Common myeloid progenitor, CD34-positive (primary cell): ENCODE data around the gene RBM23.
"Not testable (repeated sequence)": the region's sequence is repeated elsewhere in the genome, so short reads cannot be mapped to it uniquely, and the experiment has no call there.

Source experiments
- CTCF ChIA-PET: fragments of 350-600 bp; sonication (Branson Sonifier 250); formaldehyde crosslinking; loops from one replicate; lab custom pipeline; 2021; ENCODE audit warnings: antibody characterized with exemption; lab: Charles Lee
- POLR2A ChIA-PET: fragments of 350-600 bp; sonication (Branson Sonifier 250); formaldehyde crosslinking; loops from one replicate; lab custom pipeline; 2021; ENCODE audit warnings: antibody characterized with exemption; lab: Charles Lee
- DNase-seq, 3 donors: peaks; one replicate each; pipeline versions ENCODE4 v3.0.0 to v3.0.0-alpha.2; 2013
- H3K27ac ChIP-seq, 2 experiments: 1 replicate in 1 of 2; 2 replicates in 1 of 2; pipeline ENCODE4 v1.7.0; 2013; ENCODE audit warnings: inconsistent platforms in 2 of 2, low read length in 2 of 2, mild to moderate bottlenecking in 2 of 2, low read depth in 1 of 2, moderate library complexity in 1 of 2; ENCODE audit not compliant: severe bottlenecking in 2 of 2, insufficient read depth in 1 of 2, poor library complexity in 1 of 2
- H3K27me3 ChIP-seq, 5 experiments: replicated peaks in 2 of 5; 1 replicate in 3 of 5; 2 replicates in 2 of 5; pipeline versions ENCODE4 v1.6.1 to v1.7.0; 2013; ENCODE audit warnings: low read length in 4 of 5, mild to moderate bottlenecking in 2 of 5, moderate library complexity in 2 of 5, inconsistent platforms in 1 of 5; ENCODE audit not compliant: insufficient read depth in 5 of 5, control insufficient read depth in 4 of 5
- H3K36me3 ChIP-seq, 4 experiments: 1 replicate in 2 of 4; 2 replicates in 2 of 4; pipeline versions ENCODE4 v1.6.1 to v1.7.0; 2013; ENCODE audit warnings: low read length in 3 of 4, control low read depth in 1 of 4, mild to moderate bottlenecking in 1 of 4; ENCODE audit not compliant: control insufficient read depth in 4 of 4, insufficient read depth in 4 of 4
- H3K4me1 ChIP-seq, 4 experiments: 1 replicate in 3 of 4; 2 replicates in 1 of 4; pipeline versions ENCODE4 v1.6.1 to v1.7.1; 2013; ENCODE audit warnings: low read length in 3 of 4, mild to moderate bottlenecking in 3 of 4, control low read depth in 1 of 4, inconsistent platforms in 1 of 4, moderate library complexity in 1 of 4; ENCODE audit not compliant: control insufficient read depth in 4 of 4, insufficient read depth in 4 of 4; ENCODE audit errors: control extremely low read depth in 1 of 4
- H3K4me3 ChIP-seq, 7 experiments: 1 replicate in 4 of 7; 2 replicates in 3 of 7; pipeline versions ENCODE4 v1.5.1 to v1.7.0; 2013; ENCODE audit warnings: mild to moderate bottlenecking in 7 of 7, low read length in 6 of 7, moderate library complexity in 6 of 7, inconsistent platforms in 2 of 7, low read depth in 2 of 7, control low read depth in 1 of 7; ENCODE audit not compliant: insufficient read depth in 4 of 7, control insufficient read depth in 1 of 7; ENCODE audit errors: extremely low read depth in 1 of 7
- H3K9me3 ChIP-seq, 5 experiments: 1 replicate in 4 of 5; 2 replicates in 1 of 5; pipeline versions ENCODE4 v1.6.1 to v1.7.1; 2013; ENCODE audit warnings: low read length in 4 of 5, mild to moderate bottlenecking in 2 of 5, inconsistent platforms in 1 of 5, low read depth in 1 of 5, moderate library complexity in 1 of 5; ENCODE audit not compliant: control insufficient read depth in 4 of 5, insufficient read depth in 2 of 5; ENCODE audit errors: control extremely low read depth in 1 of 5
- WGBS: methylation state at CpG from one replicate; pipeline ENCODE4 v1.1.5; 2013; ENCODE audit not compliant: insufficient coverage; 5-methylcytosine and 5-hydroxymethylcytosine counted together

RBM23 gene

DNA sequence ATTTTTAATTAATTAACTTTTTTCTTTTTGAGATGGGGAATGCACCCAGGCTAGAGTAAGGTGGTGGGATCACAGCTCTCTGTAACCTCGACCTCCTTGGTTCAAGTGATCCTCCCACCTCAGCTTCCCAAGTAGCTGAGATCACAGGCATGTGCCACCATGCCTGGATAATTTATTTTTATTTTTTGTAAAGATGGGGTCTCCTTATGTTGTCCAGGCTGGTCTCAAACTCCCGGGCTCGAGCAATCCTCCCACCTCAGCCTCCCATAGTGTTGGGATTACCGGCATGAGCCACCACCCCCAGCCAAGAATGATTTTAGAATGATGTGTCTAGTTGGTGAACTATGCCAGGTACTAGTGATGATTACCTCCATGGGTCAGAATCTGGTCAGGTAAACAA, 54.0 kb downstream of the RBM23 start:
- peaks cover 3 to 41% (median 10%) of the 10 kb centered on the region in 5 experiments for H3K27me3 ChIP-seq
- CTCF ChIA-PET: interaction anchor here (1.0 to 7.1 kb wide), 3 partner anchors 7 to 17 kb away, joined by 5 to 44 read pairs (median 32); partner anchors contain the start of gene LRP10
- peaks cover 0 to 12% (median 3%) of the 10 kb centered on the region in 5 experiments for H3K9me3 ChIP-seq
- WGBS: 80% methylated on average over 1 of the region's 4 CpGs
- DNase-seq: no peak
- H3K4me3 ChIP-seq: no peak overlapping the region
- H3K36me3 ChIP-seq: no peaks in the 10 kb centered on the region
- H3K27ac ChIP-seq: no peak overlapping the region
- POLR2A ChIA-PET: interaction anchor here (1.2 kb wide), 1 partner anchor 15 kb away, joined by 3 read pairs; no protein-coding TSS in a partner anchor
- no peaks in the 10 kb centered on the region for H3K4me1 ChIP-seq

GRCh38 chr14:22861651-22862050, 57.3 kb downstream of the RBM23 start:
- no peak overlapping the region for H3K4me3 ChIP-seq
- no peaks in the 10 kb centered on the region for H3K4me1 ChIP-seq
- H3K27me3 ChIP-seq: peaks cover 3 to 54% (median 14%) of the 10 kb centered on the region in 5 experiments
- peaks cover 0 to 14% (median 4%) of the 10 kb centered on the region in 5 experiments for H3K9me3 ChIP-seq
- no peak overlapping the region for H3K27ac ChIP-seq
- POLR2A ChIA-PET: interaction anchor here (0.6 to 2.0 kb wide), 2 partner anchors 9 to 52 kb away, joined by 4 to 6 read pairs; no protein-coding TSS in a partner anchor
- CTCF ChIA-PET: interaction anchor here (1.1 to 23.5 kb wide), 7 partner anchors 8 to 292 kb away, joined by 3 to 707 read pairs (median 5); partner anchors contain the start of genes LRP10, MMP14 and MRPL52
- DNase-seq: no peak
- no peaks in the 10 kb centered on the region for H3K36me3 ChIP-seq

- DNase-seq, H3K36me3 ChIP-seq, H3K27ac ChIP-seq, H3K4me3 ChIP-seq, H3K4me1 ChIP-seq: not testable (repeated sequence)
- POLR2A ChIA-PET: interaction anchor here (2.0 kb wide), 1 partner anchor 11 kb away, joined by 4 read pairs; no protein-coding TSS in a partner anchor
- H3K9me3 ChIP-seq: peaks cover 0 to 14% (median 5%) of the 10 kb centered on the region in 5 experiments
- H3K27me3 ChIP-seq: peaks cover 5 to 59% (median 14%) of the 10 kb centered on the region in 5 experiments
- WGBS: 86% methylated on average over 3 of the region's 3 CpGs
- CTCF ChIA-PET: interaction anchor here (0.6 to 23.5 kb wide), 11 partner anchors 7 to 763 kb away, joined by 3 to 707 read pairs (median 5); partner anchors contain the start of genes LRP10, MMP14 and MRPL52
Observed at GRCh38 chr14:22860377-22860776, 58.6 kb downstream of the RBM23 start.

DNA sequence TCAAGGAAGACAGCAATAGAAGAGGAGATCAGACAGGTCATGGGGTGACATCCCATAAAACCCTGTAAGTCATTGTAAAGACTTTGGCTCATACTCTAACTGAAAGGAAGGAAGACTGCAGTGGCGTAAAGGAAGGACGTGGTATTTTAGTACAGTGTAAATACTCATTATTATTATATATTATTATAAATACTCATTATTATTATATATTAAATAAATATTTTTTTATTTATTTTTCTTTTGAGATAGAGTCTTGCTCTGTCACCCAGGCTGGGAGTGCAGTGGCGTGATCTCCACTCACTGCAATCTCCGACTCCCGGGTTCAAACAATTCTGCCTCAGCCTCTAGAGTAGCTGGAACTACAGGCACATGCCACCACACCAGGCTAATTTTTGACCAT, 62.5 kb downstream of the RBM23 start:
- Histone ChIP-seq H3K27me3 (peaks cover 2 to 55% (median 11%) of the 10 kb centered on the region in 5 experiments), H3K4me1 (peaks cover 0 to 14% (median 11%) of the 10 kb centered on the region in 4 experiments), H3K4me3 (no peak overlapping the region), H3K36me3 (no peaks in the 10 kb centered on the region), H3K27ac (no peak overlapping the region), H3K9me3 (peaks cover 0 to 9% (median 5%) of the 10 kb centered on the region in 5 experiments)
- POLR2A ChIA-PET: no interaction called here
- WGBS: 90% methylated on average over 3 of the region's 5 CpGs
- no peak for DNase-seq
- CTCF ChIA-PET: interaction anchor here (0.6 to 23.5 kb wide), 6 partner anchors 14 to 131 kb away, joined by 3 to 707 read pairs (median 4); partner anchors contain the start of genes LRP10, MMP14, MRPL52 and RBM23

GRCh38 chr14:22854963-22855724, 63.8 kb downstream of the RBM23 start:
- DNase-seq: no peak
- CTCF ChIA-PET: interaction anchor here (0.7 to 23.5 kb wide), 25 partner anchors 9 to 535 kb away, joined by 3 to 707 read pairs (median 4); partner anchors contain the start of genes LRP10, MMP14, MRPL52 and OXA1L
- 100% methylated on average over 7 of the region's 8 CpGs for WGBS
- Histone ChIP-seq H3K27me3 (peaks cover 2 to 47% (median 10%) of the 10 kb centered on the region in 5 experiments), H3K4me1 (peaks cover 0 to 24% (median 18%) of the 10 kb centered on the region in 4 experiments), H3K9me3 (peaks cover 0 to 5% (median 2%) of the 10 kb centered on the region in 5 experiments), H3K27ac (no peak overlapping the region), H3K36me3 (no peaks in the 10 kb centered on the region), H3K4me3 (no peak overlapping the region)
- POLR2A ChIA-PET: no interaction called here

GRCh38 chr14:22854296-22854695, 64.7 kb downstream of the RBM23 start:
- H3K4me3 ChIP-seq, H3K27ac ChIP-seq, H3K9me3 ChIP-seq: not testable (repeated sequence)

More at GRCh38 chr14:22854296-22854695, 64.7 kb downstream of the RBM23 start:
- POLR2A ChIA-PET, DNase-seq, H3K36me3 ChIP-seq: not testable (repeated sequence)
- H3K27me3 ChIP-seq: peaks cover 2 to 46% (median 8%) of the 10 kb centered on the region in 5 experiments
- peaks cover 0 to 24% (median 19%) of the 10 kb centered on the region in 4 experiments for H3K4me1 ChIP-seq
- CTCF ChIA-PET: interaction anchor here (0.8 to 23.5 kb wide), 27 partner anchors 10 to 464 kb away, joined by 3 to 707 read pairs (median 5); partner anchors contain the start of genes LRP10, MMP14, MRPL52 and PRMT5
- 91% methylated on average over 4 of the region's 11 CpGs for WGBS
